Measurements from ENCODE around the gene CCNC. TPM values are rescaled to one million over a fixed set of nuclear protein-coding genes. Genes with fewer than 3 reads are reported as not detected.

CCNC gene
- total and polyA plus RNA-seq, 2 of the 13 experiments (the other 11 are each of a cell fraction or from before 2014, with no cell fraction given), result 69.6 to 141 TPM

DNA sequence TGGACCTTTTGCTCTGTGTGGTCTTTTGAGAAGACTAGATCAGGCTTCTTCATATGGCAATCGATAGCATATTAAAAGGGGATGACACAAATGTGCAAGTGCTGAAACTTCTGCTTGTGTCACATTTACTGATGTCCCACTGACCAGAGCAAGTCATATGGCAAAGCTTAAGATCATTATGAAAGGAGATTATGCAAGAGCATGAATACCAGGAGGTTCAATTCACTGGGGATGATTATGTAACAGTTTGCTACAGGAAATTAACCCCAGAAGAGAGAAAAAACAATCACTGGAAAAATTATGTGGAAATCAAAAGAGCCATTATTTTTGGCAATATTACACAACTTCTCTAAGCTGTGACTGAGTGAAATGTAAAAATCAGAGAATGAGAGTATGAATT, 24.4 kb upstream of the CCNC start:
- WGBS (ENCODE audit: low lambda C conversion rate), result 6% methylated on average over 1 of the region's 1 CpG
- CTCF ChIA-PET (ENCODE audit: low intra/inter-chr PET ratio, low total read pairs), result no interaction called here

DNA sequence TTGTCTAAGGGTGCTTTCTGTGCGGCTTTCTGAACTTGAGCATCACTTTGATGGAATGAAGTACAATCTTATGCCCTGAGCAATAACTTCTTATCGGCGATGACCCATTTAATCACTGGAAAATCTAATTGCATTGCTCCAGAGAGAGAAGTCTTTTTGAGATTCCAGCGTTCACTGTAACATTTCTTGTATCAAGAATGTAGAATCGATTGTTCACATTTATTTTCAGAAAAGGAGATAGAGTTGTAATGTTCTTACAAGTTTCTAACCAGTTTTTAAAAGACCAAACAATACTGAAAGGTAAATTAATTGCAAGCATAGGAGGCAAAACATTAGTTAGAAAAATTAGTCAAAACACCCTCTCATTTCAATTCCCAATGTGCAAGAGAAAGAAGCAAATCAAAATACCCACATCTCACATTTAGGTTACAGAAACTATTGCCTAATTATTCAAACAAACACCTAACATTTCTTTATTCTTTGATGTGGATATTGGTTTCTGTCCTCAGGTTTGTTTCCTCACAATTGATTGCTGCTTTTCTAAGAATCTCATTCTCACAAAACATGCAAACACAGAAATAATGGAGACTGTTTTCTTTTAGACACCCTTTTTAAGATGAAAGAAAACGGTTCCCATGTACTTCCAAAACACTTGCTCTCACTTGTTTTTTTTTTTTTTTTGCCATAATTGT, 23.4 kb upstream of the CCNC start:
- ATAC-seq, result no peak
- Histone ChIP-seq H3K27ac (ENCODE audit: extremely low read length, insufficient read depth, low read length) (no peak overlapping the region), H3K9ac (ENCODE audit: insufficient read depth, low read depth, low read length) (no peak overlapping the region), H3K4me2 (ENCODE audit: low read depth, low read length) (no peak overlapping the region), H3K79me2 (ENCODE audit: insufficient read depth, low read length) (no peaks in the 10 kb centered on the region), H4K20me1 (ENCODE audit: insufficient read depth, low read length) (no peaks in the 10 kb centered on the region), H2AFZ (ENCODE audit: low read length) (no peak overlapping the region), H3K36me3 (replicated peaks in 1 of 2; ENCODE audit: control insufficient read depth in 1 of 2, insufficient read depth in 2 of 2, low read length in 2 of 2) (no peaks in the 10 kb centered on the region), H3K9me3 (ENCODE audit: low read length) (no peaks in the 10 kb centered on the region), H3K4me3 (replicated peaks in 1 of 3; ENCODE audit: insufficient read depth in 1 of 3, low read depth in 2 of 3, low read length in 3 of 3) (no peak overlapping the region), H3K27me3 (ENCODE audit: control insufficient read depth in 1 of 2, insufficient read depth in 2 of 2, low read length in 2 of 2) (peaks cover 5 to 43% of the 10 kb centered on the region in 2 experiments), H3K4me1 (ENCODE audit: insufficient read depth, low read length) (peaks cover 13% of the 10 kb centered on the region)
- CTCF ChIA-PET (ENCODE audit: low intra/inter-chr PET ratio, low total read pairs), result no interaction called here
- no peak for DNase-seq (ENCODE audit: low spot score)
- 27% methylated on average over 6 of the region's 6 CpGs for WGBS (ENCODE audit: low lambda C conversion rate)
- FAIRE-seq, result no peak
- no TSS peak for BruUV-seq (replicated peaks)
- in situ Hi-C loops (cut with HindIII; ENCODE audit: extremely low pct_ligation_motif_present, low pct_unique_long_range_greater_than_20kb) (no loop called here), intact Hi-C loops (cut with micrococcal nuclease; ENCODE audit: unreplicated experiment) (no loop called here)
- POLR2A ChIA-PET, result no interaction called here
- TF ChIP-seq ASH2L (IDR thresholded peaks at IDR 0.05; ENCODE audit: insufficient read length, low read depth, low read length), result no peak
- no peak for TF ChIP-seq RFX1 (IDR thresholded peaks at IDR 0.05)
- TF ChIP-seq SIN3B (IDR thresholded peaks at IDR 0.05; ENCODE audit: low read length), result no peak
- TF ChIP-seq HOXA3 (CRISPR knock-in tag; IDR thresholded peaks at IDR 0.05), result no peak
- no peak for TF ChIP-seq SMAD3 (CRISPR knock-in tag; IDR thresholded peaks at IDR 0.05)
- no peak for TF ChIP-seq SKI (IDR thresholded peaks at IDR 0.05; ENCODE audit: partially characterized antibody)
- TF ChIP-seq, protein P1, sequence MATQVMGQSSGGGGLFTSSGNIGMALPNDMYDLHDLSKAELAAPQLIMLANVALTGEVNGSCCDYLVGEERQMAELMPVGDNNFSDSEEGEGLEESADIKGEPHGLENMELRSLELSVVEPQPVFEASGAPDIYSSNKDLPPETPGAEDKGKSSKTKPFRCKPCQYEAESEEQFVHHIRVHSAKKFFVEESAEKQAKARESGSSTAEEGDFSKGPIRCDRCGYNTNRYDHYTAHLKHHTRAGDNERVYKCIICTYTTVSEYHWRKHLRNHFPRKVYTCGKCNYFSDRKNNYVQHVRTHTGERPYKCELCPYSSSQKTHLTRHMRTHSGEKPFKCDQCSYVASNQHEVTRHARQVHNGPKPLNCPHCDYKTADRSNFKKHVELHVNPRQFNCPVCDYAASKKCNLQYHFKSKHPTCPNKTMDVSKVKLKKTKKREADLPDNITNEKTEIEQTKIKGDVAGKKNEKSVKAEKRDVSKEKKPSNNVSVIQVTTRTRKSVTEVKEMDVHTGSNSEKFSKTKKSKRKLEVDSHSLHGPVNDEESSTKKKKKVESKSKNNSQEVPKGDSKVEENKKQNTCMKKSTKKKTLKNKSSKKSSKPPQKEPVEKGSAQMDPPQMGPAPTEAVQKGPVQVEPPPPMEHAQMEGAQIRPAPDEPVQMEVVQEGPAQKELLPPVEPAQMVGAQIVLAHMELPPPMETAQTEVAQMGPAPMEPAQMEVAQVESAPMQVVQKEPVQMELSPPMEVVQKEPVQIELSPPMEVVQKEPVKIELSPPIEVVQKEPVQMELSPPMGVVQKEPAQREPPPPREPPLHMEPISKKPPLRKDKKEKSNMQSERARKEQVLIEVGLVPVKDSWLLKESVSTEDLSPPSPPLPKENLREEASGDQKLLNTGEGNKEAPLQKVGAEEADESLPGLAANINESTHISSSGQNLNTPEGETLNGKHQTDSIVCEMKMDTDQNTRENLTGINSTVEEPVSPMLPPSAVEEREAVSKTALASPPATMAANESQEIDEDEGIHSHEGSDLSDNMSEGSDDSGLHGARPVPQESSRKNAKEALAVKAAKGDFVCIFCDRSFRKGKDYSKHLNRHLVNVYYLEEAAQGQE (IDR thresholded peaks at IDR 0.05; ENCODE audit: borderline replicate concordance in 1 of 2, low read depth in 1 of 2, low read length in 2 of 2), result no peak
- TF ChIP-seq ARHGAP35 (CRISPR knock-in tag; IDR thresholded peaks at IDR 0.05; ENCODE audit: borderline replicate concordance), result no peak
- no peak for TF ChIP-seq PHF8 (CRISPR knock-in tag; IDR thresholded peaks at IDR 0.05)
- TF ChIP-seq ZMYM2 (CRISPR knock-in tag; IDR thresholded peaks at IDR 0.05), result no peak
- no peak for TF ChIP-seq TARDBP (CRISPR knock-in tag; IDR thresholded peaks at IDR 0.05)
- TF ChIP-seq KDM3A (CRISPR knock-in tag; IDR thresholded peaks at IDR 0.05; ENCODE audit: low read depth), result no peak

More for the DNA sequence above, 24.4 kb upstream of the CCNC start:
- Histone ChIP-seq H3K27ac (ENCODE audit: extremely low read length, insufficient read depth, low read length) (no peak overlapping the region), H3K4me3 (replicated peaks in 1 of 3; ENCODE audit: insufficient read depth in 1 of 3, low read depth in 2 of 3, low read length in 3 of 3) (no peak overlapping the region), H3K36me3 (replicated peaks in 1 of 2; ENCODE audit: control insufficient read depth in 1 of 2, insufficient read depth in 2 of 2, low read length in 2 of 2) (no peaks in the 10 kb centered on the region), H4K20me1 (ENCODE audit: insufficient read depth, low read length) (no peaks in the 10 kb centered on the region), H3K4me1 (ENCODE audit: insufficient read depth, low read length) (peaks cover 13% of the 10 kb centered on the region), H3K9ac (ENCODE audit: insufficient read depth, low read depth, low read length) (no peak overlapping the region), H3K9me3 (ENCODE audit: low read length) (no peaks in the 10 kb centered on the region), H3K4me2 (ENCODE audit: low read depth, low read length) (no peak overlapping the region), H2AFZ (ENCODE audit: low read length) (no peak overlapping the region), H3K27me3 (ENCODE audit: control insufficient read depth in 1 of 2, insufficient read depth in 2 of 2, low read length in 2 of 2) (peaks cover 5 to 39% of the 10 kb centered on the region in 2 experiments), H3K79me2 (ENCODE audit: insufficient read depth, low read length) (no peaks in the 10 kb centered on the region)
- POLR2A ChIA-PET, result no interaction called here
- no peak for ATAC-seq
- no peak for DNase-seq (ENCODE audit: low spot score)
- TF ChIP-seq, protein P2, sequence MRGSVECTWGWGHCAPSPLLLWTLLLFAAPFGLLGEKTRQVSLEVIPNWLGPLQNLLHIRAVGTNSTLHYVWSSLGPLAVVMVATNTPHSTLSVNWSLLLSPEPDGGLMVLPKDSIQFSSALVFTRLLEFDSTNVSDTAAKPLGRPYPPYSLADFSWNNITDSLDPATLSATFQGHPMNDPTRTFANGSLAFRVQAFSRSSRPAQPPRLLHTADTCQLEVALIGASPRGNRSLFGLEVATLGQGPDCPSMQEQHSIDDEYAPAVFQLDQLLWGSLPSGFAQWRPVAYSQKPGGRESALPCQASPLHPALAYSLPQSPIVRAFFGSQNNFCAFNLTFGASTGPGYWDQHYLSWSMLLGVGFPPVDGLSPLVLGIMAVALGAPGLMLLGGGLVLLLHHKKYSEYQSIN (CRISPR knock-in tag; IDR thresholded peaks at IDR 0.05; ENCODE audit: borderline replicate concordance), result no peak
- 0 out of 2 replicates have a peak, but pooled peaks have one; percentile 14 for TF ChIP-seq CEBPG (CRISPR knock-in tag; IDR thresholded peaks at IDR 0.05)
- peak; percentile 10; the same call in 1 of the 2 replicates for TF ChIP-seq CEBPB (IDR thresholded peaks at IDR 0.05; ENCODE audit: borderline replicate concordance, low read depth, low read length)
- TF ChIP-seq ZNF780A (CRISPR knock-in tag; IDR thresholded peaks at IDR 0.05), result no peak
- no peak for TF ChIP-seq CREM (IDR thresholded peaks at IDR 0.05)
- TF ChIP-seq CREM (CRISPR knock-in tag; IDR thresholded peaks at IDR 0.05), result no peak
- intact Hi-C loops (cut with micrococcal nuclease; ENCODE audit: unreplicated experiment), result no loop called here
- no TSS peak for BruUV-seq (replicated peaks)
- in situ Hi-C loops (cut with HindIII; ENCODE audit: extremely low pct_ligation_motif_present, low pct_unique_long_range_greater_than_20kb), result no loop called here
- FAIRE-seq, result no peak
